Measurements from ENCODE around the gene PTPRD. TPM values are rescaled to one million over a fixed set of nuclear protein-coding genes. Genes with fewer than 3 reads are reported as not detected.

Gene PTPRD
- total and polyA plus RNA-seq, 2 donors (not counting 1 experiment from before 2014, with no cell fraction given) = not detected

DNA sequence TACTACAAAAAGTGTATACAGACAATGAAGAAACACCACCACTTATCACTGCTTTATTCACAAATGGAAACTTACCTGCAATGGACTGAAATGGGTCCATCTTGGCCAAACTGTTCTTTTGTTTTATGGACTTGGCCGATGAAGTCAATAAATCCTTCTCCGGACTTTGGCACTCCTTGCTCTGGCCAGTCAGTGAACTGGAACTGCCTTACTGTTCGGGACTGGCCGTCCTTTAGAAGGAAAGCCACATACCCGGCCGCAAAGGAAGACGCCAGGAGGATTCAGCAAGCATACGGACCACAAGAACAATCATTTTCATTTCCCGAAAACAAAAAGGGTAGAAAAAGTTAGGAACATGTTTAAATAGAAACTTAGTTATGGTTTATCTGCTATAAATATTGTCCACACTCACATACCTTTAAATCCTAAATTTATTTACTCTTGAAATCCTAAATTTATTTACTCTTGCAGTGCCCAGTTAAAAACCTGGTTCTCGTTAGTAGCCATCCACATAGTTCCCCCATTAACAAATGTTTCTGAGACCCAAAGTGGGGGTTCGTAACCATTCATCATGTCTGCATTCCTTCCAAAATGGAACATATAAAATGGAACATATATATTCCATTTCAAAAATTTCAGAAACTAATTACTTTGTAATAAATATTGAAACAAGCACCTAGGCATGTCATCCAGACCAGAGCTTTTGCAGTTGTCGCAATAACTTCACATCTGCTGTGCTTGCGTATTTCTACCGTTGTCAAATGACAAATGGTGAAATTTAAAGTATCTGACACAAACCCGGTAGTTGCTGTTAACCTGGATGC, 2281.1 kb downstream of the PTPRD start:
- ChIA-PET POLR2A (no interaction called here), CTCF (no interaction called here)
- Mint-ChIP-seq H3K9me3 (ENCODE audit: insufficient read depth) (peaks cover 2% of the 10 kb centered on the region), H3K27ac (no peak overlapping the region), H3K27me3 (peaks cover 4% of the 10 kb centered on the region), H3K4me1 (peaks cover 3% of the 10 kb centered on the region), H3K4me3 (no peak overlapping the region)
- no peak overlapping the region for H3K4me3 ChIP-seq (ENCODE audit: control extremely low read depth in 1 of 5, extremely low read depth in 1 of 5, insufficient read depth in 1 of 5, low read depth in 2 of 5, low read length in 4 of 5)
- intact Hi-C loops (cut with micrococcal nuclease) = no loop called here
- H2AFZ ChIP-seq (ENCODE audit: insufficient read depth, low read depth, low read length, poor library complexity, severe bottlenecking) = no peak overlapping the region
- H3K4me2 ChIP-seq (replicated peaks; ENCODE audit: low read depth, low read length, poor library complexity, severe bottlenecking) = no peak overlapping the region
- no peak overlapping the region for H3K27ac ChIP-seq (ENCODE audit: low read length in 2 of 2)
- no peak for DNase-seq
- H3K27me3 ChIP-seq (replicated peaks in 1 of 4; ENCODE audit: control extremely low read depth in 1 of 4, control insufficient read depth in 3 of 4, insufficient read depth in 4 of 4, low read length in 3 of 4) = no peaks in the 10 kb centered on the region
- H3K79me2 ChIP-seq (ENCODE audit: control insufficient read depth, insufficient read depth, low read length) = no peaks in the 10 kb centered on the region
- TF ChIP-seq EZH2 (IDR thresholded peaks at IDR 0.05; ENCODE audit: borderline replicate concordance, insufficient read depth, low read depth, low read length, poor library complexity, severe bottlenecking) = no peak
- TF ChIP-seq, protein P1, sequence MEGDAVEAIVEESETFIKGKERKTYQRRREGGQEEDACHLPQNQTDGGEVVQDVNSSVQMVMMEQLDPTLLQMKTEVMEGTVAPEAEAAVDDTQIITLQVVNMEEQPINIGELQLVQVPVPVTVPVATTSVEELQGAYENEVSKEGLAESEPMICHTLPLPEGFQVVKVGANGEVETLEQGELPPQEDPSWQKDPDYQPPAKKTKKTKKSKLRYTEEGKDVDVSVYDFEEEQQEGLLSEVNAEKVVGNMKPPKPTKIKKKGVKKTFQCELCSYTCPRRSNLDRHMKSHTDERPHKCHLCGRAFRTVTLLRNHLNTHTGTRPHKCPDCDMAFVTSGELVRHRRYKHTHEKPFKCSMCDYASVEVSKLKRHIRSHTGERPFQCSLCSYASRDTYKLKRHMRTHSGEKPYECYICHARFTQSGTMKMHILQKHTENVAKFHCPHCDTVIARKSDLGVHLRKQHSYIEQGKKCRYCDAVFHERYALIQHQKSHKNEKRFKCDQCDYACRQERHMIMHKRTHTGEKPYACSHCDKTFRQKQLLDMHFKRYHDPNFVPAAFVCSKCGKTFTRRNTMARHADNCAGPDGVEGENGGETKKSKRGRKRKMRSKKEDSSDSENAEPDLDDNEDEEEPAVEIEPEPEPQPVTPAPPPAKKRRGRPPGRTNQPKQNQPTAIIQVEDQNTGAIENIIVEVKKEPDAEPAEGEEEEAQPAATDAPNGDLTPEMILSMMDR (IDR thresholded peaks at IDR 0.05) = no peak
- no peak overlapping the region for H3K9ac ChIP-seq (ENCODE audit: low read length)
- H4K20me1 ChIP-seq (ENCODE audit: control insufficient read depth, insufficient read depth, low read length, poor library complexity, severe bottlenecking) = no peaks in the 10 kb centered on the region
- ATAC-seq (ENCODE audit: low read depth) = no peak
- no peaks in the 10 kb centered on the region for H3K36me3 ChIP-seq (replicated peaks in 1 of 2; ENCODE audit: control extremely low read depth in 1 of 2, control insufficient read depth in 1 of 2, extremely low read depth in 1 of 2, insufficient read depth in 2 of 2, low read length in 1 of 2)
- 89% methylated on average over 10 of the region's 15 CpGs for WGBS (ENCODE audit: insufficient coverage)
- H3K9me3 ChIP-seq (ENCODE audit: control extremely low read depth in 1 of 3, control insufficient read depth in 2 of 3, insufficient read depth in 1 of 3, low read length in 2 of 3) = peaks cover 0 to 9% (median 0%) of the 10 kb centered on the region in 3 donors
- H3K4me1 ChIP-seq (ENCODE audit: control insufficient read depth in 2 of 2, insufficient read depth in 2 of 2, low read length in 2 of 2) = no peaks in the 10 kb centered on the region

DNA sequence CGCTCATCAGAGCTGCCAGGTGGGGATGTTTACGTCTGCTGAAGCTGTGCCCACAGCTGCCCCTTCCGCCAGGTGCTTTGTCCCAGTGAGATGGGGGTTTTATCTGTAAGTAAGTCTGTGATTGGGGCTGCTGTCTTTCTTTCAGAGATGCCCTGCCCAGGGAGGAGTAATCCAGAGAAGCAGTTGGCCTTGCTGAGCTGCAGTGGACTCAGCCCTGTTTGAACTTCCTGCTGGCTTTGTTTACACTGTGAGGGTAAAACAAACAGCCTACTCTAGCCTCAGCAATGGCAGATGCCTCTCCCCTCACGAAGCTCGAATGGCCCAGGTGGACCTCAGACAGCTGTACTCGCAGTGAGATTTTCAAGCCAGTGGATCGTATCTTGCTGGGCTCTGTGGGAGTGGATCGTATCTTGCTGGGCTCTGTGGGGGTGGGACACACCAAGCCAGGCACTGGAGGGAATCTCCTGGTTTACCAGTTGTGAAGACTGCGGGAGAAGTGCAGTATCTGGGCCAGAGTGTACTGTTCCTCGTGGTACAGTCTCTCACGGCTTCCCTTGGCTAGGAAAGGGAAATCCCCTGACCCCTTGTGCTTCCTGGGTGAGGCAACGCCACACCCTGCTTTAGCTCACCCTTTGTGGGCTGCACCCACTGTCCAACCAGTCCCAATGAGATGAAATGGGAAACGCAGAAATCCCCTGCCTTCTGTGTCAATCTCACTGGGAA, 2283.1 kb downstream of the PTPRD start:
- DNase-seq = no peak
- no peaks in the 10 kb centered on the region for H3K27me3 ChIP-seq (replicated peaks in 1 of 4; ENCODE audit: control extremely low read depth in 1 of 4, control insufficient read depth in 3 of 4, insufficient read depth in 4 of 4, low read length in 3 of 4)
- no peaks in the 10 kb centered on the region for H3K4me1 ChIP-seq (ENCODE audit: control insufficient read depth in 2 of 2, insufficient read depth in 2 of 2, low read length in 2 of 2)
- H3K27me3 Mint-ChIP-seq = peaks cover 4% of the 10 kb centered on the region
- POLR2A ChIA-PET = no interaction called here
- no peak overlapping the region for H2AFZ ChIP-seq (ENCODE audit: insufficient read depth, low read depth, low read length, poor library complexity, severe bottlenecking)
- no peaks in the 10 kb centered on the region for H4K20me1 ChIP-seq (ENCODE audit: control insufficient read depth, insufficient read depth, low read length, poor library complexity, severe bottlenecking)
- no peak overlapping the region for H3K4me3 ChIP-seq (ENCODE audit: control extremely low read depth in 1 of 5, extremely low read depth in 1 of 5, insufficient read depth in 1 of 5, low read depth in 2 of 5, low read length in 4 of 5)
- 84% methylated on average over 11 of the region's 13 CpGs for WGBS (ENCODE audit: insufficient coverage)
- intact Hi-C loops (cut with micrococcal nuclease) = no loop called here
- no peak overlapping the region for H3K27ac Mint-ChIP-seq
- CTCF ChIA-PET = no interaction called here
- H3K9me3 ChIP-seq (ENCODE audit: control extremely low read depth in 1 of 3, control insufficient read depth in 2 of 3, insufficient read depth in 1 of 3, low read length in 2 of 3) = peaks cover 0 to 9% (median 0%) of the 10 kb centered on the region in 3 donors
- H3K79me2 ChIP-seq (ENCODE audit: control insufficient read depth, insufficient read depth, low read length) = no peaks in the 10 kb centered on the region
- H3K9me3 Mint-ChIP-seq (ENCODE audit: insufficient read depth) = peaks cover 2% of the 10 kb centered on the region
- ATAC-seq (ENCODE audit: low read depth) = no peak
- H3K9ac ChIP-seq (ENCODE audit: low read length) = no peak overlapping the region
- H3K36me3 ChIP-seq (replicated peaks in 1 of 2; ENCODE audit: control extremely low read depth in 1 of 2, control insufficient read depth in 1 of 2, extremely low read depth in 1 of 2, insufficient read depth in 2 of 2, low read length in 1 of 2) = no peaks in the 10 kb centered on the region
- TF ChIP-seq, protein P1 (IDR thresholded peaks at IDR 0.05) = no peak
- no peak for TF ChIP-seq EZH2 (IDR thresholded peaks at IDR 0.05; ENCODE audit: borderline replicate concordance, insufficient read depth, low read depth, low read length, poor library complexity, severe bottlenecking)
- H3K4me2 ChIP-seq (replicated peaks; ENCODE audit: low read depth, low read length, poor library complexity, severe bottlenecking) = no peak overlapping the region
- no peak overlapping the region for H3K27ac ChIP-seq (ENCODE audit: low read length in 2 of 2)
- no peaks in the 10 kb centered on the region for H3K4me1 Mint-ChIP-seq
- no peak overlapping the region for H3K4me3 Mint-ChIP-seq

Data from B cell (primary cell).